DND-41 (cell line): Measurements from ENCODE around the gene EEF2.

ENCODE experiments used
- EZH2 ChIP-seq: IDR thresholded peaks from 3 replicates; pipeline ENCODE4 v1.6.1; 2012; ENCODE audit warnings: borderline replicate concordance, low read depth, mild to moderate bottlenecking, moderate library complexity, low read length, inconsistent platforms; ENCODE audit not compliant: severe bottlenecking
- TF ChIP-seq, protein P1 (sequence below): IDR thresholded peaks from 2 replicates; pipeline ENCODE4 v1.5.1; 2012; ENCODE audit warnings: borderline replicate concordance, low read length, moderate library complexity, mild to moderate bottlenecking; ENCODE audit not compliant: poor library complexity, severe bottlenecking; ENCODE audit errors: extremely low read depth

DNA sequence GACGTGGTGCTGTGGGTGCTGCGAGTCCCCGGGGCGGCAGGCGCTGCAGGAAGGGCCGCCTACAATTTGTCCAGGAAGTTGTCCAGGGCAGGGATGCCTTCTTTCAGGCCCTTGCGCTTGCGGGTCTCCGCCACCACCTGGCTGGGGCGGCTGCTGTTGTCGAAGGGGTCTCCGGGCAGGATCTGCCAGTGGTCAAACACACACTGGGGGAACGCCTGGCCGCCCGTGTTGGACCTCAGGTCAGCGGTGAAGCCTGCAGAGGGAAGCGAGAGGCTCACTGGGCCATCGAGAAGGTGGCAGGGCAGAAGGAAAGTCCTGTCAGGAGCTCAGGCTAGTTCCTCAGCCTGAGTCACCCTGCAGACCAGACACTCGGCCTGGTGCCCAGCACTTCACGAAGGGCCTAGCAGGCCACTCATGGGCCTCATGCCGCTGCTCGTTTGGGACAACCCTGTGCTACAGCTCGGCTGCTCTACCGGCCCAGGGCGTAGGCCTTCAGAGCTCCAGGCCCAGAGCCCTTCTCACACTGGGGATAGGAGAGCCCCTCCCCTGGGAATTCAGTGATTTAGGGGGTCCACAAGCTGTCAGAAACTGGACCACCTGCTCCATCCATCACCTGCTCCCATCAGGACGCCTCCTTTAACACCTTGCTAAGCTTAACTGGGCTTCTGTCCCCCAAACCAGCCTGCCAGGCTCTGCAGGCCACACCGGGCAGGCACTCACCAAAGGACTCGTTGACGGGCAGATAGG lies 8.6 kb downstream of the EEF2 start:
- TF ChIP-seq, protein P1, sequence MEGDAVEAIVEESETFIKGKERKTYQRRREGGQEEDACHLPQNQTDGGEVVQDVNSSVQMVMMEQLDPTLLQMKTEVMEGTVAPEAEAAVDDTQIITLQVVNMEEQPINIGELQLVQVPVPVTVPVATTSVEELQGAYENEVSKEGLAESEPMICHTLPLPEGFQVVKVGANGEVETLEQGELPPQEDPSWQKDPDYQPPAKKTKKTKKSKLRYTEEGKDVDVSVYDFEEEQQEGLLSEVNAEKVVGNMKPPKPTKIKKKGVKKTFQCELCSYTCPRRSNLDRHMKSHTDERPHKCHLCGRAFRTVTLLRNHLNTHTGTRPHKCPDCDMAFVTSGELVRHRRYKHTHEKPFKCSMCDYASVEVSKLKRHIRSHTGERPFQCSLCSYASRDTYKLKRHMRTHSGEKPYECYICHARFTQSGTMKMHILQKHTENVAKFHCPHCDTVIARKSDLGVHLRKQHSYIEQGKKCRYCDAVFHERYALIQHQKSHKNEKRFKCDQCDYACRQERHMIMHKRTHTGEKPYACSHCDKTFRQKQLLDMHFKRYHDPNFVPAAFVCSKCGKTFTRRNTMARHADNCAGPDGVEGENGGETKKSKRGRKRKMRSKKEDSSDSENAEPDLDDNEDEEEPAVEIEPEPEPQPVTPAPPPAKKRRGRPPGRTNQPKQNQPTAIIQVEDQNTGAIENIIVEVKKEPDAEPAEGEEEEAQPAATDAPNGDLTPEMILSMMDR = no peak
- no peak for TF ChIP-seq EZH2
